NCI-H1417 treated with DMSO at 0.1 percent for 48 hours (cell line): Measurements from ENCODE around the gene INCA1.

Experiments used
- DNase-seq: peaks from one replicate; lab custom pipeline; 2025; lab: John Stamatoyannopoulos, UW

INCA1 gene

GRCh38 chr17:4971826-4972225, 25.5 kb downstream of the INCA1 start:
- no peak for DNase-seq

DNA sequence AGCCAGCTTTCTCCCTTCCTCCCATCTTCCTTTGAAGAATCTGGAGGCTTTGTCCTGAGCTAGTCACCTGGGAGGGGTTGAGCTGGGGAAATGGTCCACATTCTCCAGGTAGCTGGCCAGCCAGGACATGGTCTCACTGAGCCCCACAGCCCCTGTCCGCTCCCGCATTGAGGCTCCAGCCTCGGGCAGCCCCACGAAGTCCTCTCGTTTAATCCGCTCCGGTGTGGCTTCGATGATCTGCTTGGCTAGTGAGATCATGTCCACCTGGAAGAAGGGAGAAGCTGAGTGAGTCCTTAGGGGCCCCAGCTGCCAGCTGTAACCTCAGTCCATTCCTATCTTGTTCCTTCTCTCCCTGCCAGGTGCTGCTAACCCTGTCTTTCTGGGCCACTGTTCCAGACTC, 27.0 kb downstream of the INCA1 start:
- DNase-seq: no peak

DNA sequence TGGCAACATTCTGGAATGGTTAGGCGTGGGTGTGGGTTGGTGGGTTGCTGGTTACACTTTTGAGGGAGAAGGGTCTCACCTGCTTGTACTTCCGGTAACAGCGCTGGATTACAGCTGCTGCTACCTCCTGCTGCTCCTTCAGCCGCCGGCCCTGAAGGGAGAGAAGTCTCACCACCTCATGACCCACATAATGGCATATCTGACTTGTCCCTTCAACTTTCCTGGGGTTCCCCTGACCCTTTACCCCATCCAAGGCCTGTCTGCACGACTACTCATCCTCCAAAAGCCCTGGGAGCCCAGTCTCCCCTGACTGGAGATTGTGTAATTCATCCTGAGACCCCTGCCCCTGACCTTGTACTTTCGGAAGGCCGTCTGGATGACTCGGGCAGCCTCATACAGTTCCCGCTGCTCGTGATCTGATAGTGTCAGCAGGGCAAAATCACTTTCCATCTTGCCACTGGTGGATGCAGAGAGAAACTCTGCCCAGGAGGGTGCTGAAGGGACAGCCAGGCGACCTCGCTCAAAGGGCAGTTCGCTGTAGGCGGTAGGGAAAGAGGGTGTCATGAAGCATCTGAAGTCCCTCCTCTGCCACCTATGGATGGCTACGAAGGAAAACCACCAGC, 27.7 kb downstream of the INCA1 start:
- no peak for DNase-seq

DNA sequence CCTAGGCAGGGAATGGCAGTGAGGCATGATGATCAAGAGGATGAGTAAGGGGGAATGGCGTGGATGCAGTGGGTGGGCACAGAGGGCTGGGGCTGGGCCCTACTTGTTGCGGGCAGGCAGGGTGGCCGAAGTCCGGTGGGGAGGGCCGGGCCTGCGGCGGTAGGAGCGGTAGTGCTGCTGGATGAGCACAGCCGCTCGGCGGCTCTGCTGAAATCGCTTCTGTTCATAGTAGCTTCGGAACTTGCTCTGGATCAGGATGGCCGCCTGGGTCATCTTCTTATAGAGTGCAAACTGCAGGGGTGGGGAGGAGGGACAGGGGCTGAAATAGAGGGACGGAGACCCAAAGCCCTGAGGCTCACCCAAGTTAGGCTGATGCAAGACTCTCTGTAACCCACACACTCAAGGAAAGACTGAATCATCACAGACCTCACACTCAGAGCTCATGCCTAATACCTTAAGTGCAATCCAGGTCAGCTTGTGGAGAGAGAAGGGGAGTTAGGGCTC, 28.2 kb downstream of the INCA1 start:
- DNase-seq: no peak

- DNase-seq: no peak
Observed at GRCh38 chr17:4968486-4969046, 28.8 kb downstream of the INCA1 start.

DNA sequence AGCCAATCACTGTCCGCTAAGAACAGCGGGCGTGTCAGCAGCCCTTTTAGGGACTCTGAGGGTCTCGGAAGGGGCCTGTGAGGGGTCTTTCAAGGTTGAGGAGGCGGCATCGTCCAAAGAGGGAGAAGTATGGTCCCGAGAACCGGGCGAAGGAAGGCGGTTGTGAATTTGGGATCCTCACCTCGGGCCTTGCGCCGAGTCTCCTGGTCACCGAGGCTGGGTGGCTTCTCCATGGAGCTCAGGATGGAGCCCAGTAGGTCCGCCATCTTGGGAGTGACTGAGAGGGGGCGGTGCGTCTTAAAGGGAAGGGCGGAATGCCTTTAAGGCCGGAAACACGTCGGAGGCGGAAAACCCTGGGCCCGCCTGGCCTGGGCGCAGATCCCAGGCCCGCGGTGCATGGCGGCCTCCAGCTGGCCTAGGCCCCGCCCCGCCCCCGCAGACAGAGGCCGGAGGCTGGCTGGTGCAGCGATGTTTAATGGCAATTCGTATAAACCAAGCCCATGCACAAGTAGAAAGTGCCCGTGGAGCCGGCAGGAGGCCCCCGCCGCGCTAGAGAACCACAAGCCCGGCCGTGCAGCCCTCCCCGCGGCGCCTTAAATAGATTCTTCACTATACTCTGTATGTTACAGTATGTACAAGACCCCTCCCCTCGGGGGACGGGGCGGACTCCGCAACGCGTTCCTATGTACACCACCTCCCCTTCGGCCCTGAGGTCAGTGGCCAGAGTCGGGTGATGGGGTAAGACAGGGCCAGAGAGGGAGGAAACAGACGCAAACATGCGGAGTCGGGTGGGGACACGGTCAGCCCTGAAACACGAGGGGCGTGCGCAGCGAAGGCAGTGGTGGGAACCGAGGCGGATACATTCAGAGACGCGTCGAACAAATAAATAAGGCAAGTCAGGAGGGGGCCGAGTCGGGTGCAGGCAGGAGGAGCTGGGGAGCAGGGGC, 29.5 kb downstream of the INCA1 start, which contains the start of gene SPAG7:
Gene SPAG7, minus strand, starts transcription at position 279 of the 947 bp plus-strand sequence. Its CDS starts 13 bp downstream, at position 266.
- DNase-seq: peak; percentile 65

DNA sequence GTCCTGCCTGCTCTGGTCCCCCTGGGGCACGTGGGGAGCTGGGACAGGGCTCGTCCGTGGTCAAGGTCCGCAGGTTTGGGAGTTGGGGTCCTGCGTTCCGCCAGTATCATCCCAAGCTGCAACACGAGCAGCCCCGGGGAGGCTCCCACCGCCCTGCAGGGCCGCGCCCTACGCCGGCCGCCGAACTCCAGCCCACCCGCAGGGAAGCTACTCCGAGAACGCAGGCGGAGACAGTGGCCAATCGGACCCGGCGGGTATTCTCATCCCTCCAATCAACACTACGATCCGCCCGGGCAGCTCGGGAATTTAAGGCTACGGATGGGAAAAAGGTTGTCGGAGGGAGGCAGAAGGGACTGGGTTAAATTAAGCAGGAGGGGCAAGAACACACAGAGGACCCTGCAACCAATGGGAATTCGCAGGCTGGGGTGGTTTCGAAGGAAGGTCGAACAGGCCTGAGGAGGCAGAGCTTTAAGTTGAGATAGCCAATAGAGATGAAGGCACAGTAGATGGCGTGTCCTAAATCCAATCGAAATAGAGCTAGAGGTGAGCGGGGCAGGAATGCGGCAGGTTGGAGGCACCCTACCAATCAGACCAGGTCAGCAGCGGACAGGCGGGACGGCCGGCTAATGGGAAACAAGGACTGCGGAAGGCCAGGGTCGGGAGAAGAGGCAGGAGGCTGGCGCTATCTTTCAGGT, 30.3 kb downstream of the INCA1 start:
- DNase-seq: peak; percentile 96

- DNase-seq: no peak
Observed at GRCh38 chr17:4965311-4965986, 31.9 kb downstream of the INCA1 start.

GRCh38 chr17:4960279-4960922, 36.9 kb downstream of the INCA1 start:
- no peak for DNase-seq

DNA sequence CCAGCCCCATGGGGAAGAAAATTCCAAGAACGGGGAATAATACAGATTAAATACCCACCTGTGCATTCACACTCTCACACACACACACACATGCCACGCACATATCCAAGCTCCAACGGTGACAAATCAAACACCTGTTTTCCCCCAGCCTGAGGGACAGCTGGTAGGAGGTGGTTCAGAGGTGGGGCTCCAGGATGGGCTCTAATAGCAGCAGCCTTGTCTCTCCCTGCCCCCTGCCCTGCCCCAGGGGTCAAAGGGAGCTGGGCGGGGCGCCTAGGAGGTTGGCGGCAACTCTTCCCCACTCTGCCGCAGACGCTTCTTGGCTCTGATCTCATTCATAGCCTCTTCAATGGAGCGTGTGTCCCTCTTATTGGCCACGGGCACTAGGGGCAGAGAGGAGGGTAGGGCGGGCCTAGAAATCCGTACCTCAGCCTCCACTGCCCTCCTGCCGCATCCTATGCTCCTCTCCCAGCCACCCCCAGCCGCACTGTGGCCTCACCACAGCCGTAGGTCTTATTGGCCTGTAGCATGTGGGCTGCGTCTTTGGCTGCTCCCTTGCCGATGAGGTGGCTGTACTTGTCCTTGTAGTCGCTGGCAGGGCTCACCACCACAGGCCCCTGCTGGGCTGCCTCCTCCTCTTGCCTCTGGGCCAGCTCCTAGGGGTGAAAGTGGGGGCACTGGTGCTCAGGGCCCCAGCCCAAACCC, 37.9 kb downstream of the INCA1 start:
- DNase-seq: no peak

DNA sequence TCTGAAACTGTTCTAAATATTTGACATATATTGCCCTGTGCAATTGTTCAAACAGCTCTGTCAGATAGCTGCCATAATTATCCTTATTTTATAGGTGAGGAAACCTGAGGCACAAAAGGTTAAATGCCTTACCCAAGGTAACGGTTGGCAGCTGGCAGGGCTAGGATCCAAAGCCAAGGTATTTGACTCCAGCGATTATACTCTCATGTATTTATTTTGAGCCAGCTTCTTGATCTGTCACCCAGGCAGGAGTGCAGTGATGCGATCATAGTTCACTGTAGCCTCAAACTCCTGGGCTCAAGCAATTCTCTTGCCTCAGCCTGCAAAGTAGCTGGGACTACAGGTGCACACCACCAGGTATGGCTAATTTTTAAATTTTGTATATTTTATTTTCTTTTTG, 39.2 kb downstream of the INCA1 start:
- no peak for DNase-seq

DNA sequence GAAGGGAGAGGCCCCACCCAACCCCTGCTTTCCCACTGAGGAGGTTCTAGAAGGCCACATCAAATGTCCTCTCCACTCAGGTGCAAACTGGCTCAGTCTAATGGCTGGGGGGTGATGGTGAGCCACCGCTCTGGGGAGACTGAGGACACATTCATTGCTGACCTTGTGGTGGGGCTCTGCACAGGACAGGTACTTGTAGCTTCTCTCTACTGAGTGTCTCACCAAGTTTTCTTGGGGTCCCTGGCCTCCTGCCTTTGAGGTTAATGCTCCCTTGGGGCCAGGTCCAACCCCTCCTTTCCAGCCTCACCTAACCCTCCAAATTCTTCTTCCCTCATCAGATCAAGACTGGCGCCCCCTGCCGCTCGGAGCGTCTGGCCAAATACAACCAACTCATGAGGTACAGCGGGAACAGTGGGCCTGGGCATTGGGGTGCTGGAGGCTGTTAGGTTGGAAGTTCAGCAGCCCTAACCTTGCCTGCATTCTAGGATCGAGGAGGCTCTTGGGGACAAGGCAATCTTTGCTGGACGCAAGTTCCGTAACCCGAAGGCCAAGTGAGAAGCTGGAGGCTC, 40.7 kb downstream of the INCA1 start:
- DNase-seq: no peak

DNA sequence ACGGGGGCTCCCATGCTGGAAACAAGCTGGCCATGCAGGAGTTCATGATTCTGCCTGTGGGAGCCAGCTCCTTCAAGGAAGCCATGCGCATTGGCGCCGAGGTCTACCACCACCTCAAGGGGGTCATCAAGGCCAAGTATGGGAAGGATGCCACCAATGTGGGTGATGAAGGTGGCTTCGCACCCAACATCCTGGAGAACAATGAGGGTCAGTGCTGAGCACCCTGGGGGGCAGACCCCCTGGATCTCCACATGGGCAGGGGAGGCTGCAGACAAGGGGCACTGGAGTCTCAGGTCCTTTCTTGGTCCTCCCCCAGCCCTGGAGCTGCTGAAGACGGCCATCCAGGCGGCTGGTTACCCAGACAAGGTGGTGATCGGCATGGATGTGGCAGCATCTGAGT, 42.2 kb downstream of the INCA1 start:
- DNase-seq: no peak

DNA sequence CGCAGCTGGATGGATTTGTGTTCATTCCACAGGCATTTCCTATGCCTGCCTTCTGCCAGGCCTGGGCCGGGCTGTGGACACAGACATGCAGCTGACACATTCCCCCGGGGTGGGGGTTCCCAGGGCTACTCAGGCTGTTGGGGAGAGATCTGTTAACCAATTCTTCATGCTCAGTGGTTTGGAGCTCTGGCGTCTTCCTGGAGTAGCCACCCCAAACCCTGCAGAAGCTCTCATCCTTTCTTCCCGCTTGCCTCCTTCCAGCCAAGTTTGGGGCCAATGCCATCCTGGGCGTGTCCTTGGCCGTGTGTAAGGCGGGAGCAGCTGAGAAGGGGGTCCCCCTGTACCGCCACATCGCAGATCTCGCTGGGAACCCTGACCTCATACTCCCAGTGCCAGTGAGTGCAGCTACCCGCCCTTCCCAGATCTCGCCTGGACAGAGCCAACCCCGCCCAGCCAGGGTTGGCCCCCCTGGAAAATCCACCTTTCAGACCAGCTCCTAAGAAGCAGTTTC, 43.8 kb downstream of the INCA1 start:
- DNase-seq: no peak

DNA sequence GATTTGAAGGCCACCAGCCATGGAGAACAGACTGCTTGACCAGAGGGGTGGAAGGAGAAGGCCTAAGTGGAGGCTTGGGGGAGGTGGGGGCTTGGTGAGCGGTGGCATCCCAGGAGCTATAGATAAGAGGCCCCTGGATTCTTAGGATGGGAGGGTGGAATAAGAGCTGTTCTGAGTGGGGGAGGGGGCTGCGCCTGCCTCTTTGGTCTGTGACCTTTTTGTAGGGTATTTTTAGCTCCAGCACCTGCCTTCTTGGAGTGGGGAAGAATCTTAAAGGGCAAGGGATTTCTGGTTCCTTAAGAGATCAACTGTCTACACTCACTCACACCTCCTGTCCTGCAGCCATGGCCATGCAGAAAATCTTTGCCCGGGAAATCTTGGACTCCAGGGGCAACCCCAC, 45.8 kb downstream of the INCA1 start:
- DNase-seq: no peak

GRCh38 chr17:4950746-4951204, 46.5 kb downstream of the INCA1 start, which contains the start of gene ENO3:
ENO3 (plus strand) TSS chr17:4951119; CDS start chr17:4951830, 711 bp downstream.
- DNase-seq: no peak

GRCh38 chr17:4950075-4950745, 47.1 kb downstream of the INCA1 start:
- DNase-seq: no peak

DNA sequence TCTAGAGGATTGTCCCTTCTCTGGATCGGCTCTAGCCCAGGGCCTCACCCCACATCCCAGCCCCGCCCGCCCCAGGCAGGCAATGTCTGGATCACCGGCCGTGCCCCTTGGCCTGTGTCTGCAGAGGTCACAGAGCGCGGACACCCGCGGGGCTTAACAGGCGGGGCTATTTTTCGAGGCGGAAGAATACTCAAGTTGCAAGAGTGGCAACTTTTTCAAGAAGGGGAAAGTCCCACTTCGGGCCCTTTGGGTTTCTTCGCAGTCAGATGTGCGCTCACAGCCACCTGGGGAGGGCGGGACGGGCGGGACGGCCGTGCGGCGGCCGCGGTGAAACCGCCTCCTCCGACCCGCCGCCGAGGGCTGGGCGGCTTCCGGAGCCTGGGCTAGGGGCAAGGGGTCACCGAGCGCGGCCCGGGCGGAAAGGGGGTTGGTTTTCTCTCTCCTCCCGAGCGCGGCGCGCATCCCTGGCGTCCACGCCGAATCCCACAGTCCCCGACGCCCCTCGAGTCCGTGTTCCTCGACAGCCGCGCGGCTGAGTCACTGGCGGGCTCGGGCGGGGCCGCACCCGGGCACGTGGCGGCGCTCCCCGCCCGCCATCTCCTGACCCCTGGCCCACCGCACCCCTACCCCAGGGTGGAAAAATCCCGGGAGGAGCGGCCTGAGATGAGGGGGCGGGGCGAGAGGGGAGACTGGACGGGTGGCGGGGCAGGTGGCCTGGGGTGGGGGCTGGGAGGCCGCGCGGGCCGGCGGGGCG, 47.8 kb downstream of the INCA1 start:
- no peak for DNase-seq
